ENCODE data around the gene IL22RA2.

The IL22RA2 gene

GRCh38 chr6:137097526-137097925, 75.9 kb downstream of the IL22RA2 start:
- no peak for DNase-seq (ENCODE audit: extremely low read depth in 1 of 2, low read depth in 1 of 2)

- DNase-seq (ENCODE audit: extremely low read depth in 1 of 2, low read depth in 1 of 2) = no peak
These were observed 76.4 kb downstream of the IL22RA2 start for GRCh38 chr6:137097057-137097456.

GRCh38 chr6:137095651-137096238, 77.7 kb downstream of the IL22RA2 start:
- DNase-seq (ENCODE audit: extremely low read depth in 1 of 2, low read depth in 1 of 2) = no peak

GRCh38 chr6:137095093-137095492, 78.4 kb downstream of the IL22RA2 start:
- DNase-seq (ENCODE audit: extremely low read depth in 1 of 2, low read depth in 1 of 2) = no peak

GRCh38 chr6:137094411-137095008, 78.9 kb downstream of the IL22RA2 start:
- peak in 1 of 2 donors; percentile 16 for DNase-seq (ENCODE audit: extremely low read depth in 1 of 2, low read depth in 1 of 2)

Measured in activated CD8-positive, alpha-beta memory T cell treated with anti-CD3 and anti-CD28 coated beads for 1 hour (primary cell).